ENCODE results near the gene MYL4.
"Not testable (repeated sequence)": the region's sequence is repeated elsewhere in the genome, so short reads cannot be mapped to it uniquely, and the experiment has no call there.

MYL4 gene

GRCh38 chr17:47190770-47191169 is 18.4 kb upstream of the MYL4 start:
- DNase-seq (ENCODE audit: extremely low spot score, insufficient read length, low read depth) (no peak), FAIRE-seq (no peak)

DNA sequence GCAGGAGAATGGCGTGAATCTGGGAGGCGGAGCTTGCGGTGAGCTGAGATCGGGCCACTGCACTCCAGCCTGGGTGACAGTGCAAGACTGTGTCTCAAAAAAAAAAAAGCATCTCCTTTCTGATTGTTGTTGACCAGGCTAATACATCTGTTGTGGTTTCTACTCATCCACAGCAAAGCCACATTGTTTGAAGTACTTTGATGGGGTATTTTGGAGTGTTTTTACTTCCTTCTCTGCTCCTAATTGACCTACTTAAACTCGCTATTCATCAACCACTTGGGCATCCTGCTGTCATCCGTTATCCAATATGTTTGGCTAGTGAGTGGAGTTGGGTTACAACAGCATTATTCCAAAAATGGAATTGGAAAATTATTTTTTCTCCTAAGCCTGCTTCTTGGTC is 16.6 kb upstream of the MYL4 start:
- FAIRE-seq: no peak
- DNase-seq (ENCODE audit: extremely low spot score, insufficient read length, low read depth): no peak

DNA sequence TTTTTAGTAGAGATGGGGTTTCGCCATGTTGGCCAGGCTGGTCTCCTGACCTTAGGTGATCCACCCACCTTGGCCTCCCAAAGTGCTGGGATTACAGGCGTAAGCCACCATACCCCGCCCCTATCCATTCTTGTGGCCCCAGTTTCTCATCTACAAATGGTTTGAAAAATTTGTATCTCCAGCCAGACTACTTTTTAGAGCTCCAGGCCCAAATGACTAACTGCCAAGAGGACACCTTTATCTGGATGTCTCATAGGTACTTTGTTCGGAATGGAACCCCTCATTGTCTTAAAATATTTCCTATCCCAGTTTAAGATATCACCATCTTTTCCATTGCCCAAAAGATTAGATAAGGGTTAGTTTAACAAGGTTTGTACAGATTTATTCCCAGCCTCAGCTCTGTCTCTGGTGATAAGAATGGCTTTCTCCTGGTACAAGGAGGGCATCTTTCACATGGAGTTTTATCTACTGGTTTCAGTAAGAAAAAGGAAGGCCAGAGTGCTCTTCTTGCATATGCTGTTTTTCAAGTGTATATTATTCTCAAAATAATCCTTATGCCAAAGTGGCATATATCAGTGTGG is 15.1 kb upstream of the MYL4 start:
- no peak for FAIRE-seq

DNA sequence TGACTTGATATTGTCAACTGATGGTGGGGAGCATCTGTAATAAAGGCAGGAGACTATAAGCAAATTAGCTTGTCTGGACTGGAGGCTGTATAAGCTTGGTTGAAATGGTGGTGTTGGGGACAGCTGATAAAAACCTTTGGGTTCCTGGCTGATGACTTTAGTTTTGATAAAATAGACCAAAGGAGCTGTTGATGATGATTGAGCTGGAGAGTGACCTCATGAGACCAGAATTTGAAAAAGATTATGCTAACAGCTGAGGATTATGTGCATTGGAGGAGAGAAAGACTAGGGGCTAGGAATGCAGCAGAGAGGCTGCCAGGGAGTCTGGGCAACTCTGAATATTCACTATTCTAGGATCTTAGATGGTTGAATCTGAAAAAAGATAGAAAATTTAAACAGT is 11.3 kb upstream of the MYL4 start:
- DNase-seq (ENCODE audit: extremely low spot score, insufficient read length, low read depth) (no peak), FAIRE-seq (no peak)

More for the DNA sequence above, 15.1 kb upstream of the MYL4 start:
- no peak for DNase-seq (ENCODE audit: extremely low spot score, insufficient read length, low read depth)

DNA sequence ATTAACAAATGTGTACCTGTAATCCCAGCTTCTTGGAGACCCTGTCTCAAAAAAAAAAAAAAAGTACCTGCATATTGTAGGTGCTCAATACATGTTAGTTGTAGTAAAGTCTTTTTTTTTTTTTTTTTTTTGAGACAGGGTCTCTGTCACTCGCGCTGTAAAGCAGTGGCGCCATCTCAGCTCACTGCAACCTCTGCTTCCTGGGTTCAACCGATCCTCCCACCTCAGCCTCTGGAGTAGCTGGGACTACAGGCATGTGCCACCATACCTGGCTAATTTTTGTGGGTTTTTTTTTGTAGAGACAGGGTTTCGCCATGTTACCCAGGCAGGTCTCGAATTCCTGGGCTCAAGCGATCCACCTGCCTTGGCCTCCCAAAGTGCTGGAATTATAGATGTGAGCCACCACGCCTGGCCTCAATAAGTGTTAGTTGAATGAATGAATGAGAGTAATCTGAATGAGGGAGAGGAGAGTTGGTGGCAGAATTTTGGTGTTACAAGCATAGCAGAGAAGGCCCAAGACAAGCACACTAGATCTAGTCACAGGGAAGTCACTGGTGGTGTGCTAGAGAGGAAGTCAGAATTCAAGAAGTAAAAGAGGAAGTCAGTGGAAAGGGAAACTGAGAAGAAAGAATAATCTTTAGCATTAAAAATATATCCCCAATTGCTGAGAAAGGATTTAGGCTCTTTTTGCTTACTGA is 9.4 kb upstream of the MYL4 start:
- DNase-seq (ENCODE audit: extremely low spot score, insufficient read length, low read depth) (no peak), FAIRE-seq (peak; percentile 89)

DNA sequence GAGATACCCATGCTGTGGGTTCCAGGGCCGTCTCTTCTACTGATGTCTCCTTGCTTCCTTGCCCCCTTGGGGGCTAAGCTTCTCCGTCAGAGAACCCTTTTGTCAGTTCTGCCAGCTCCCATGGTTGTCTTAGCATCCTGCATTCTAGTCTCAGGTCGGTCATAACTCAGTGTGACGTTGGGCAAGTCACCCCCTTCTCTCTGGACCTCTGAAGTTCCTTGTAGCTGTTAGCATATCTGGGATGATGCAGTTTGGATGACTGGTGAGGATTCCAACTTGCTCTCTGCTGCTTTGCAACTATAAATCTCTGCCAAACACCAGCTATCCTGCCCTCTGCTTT is 8.9 kb upstream of the MYL4 start:
- DNase-seq (ENCODE audit: extremely low spot score, insufficient read length, low read depth) (no peak), FAIRE-seq (no peak)

DNA sequence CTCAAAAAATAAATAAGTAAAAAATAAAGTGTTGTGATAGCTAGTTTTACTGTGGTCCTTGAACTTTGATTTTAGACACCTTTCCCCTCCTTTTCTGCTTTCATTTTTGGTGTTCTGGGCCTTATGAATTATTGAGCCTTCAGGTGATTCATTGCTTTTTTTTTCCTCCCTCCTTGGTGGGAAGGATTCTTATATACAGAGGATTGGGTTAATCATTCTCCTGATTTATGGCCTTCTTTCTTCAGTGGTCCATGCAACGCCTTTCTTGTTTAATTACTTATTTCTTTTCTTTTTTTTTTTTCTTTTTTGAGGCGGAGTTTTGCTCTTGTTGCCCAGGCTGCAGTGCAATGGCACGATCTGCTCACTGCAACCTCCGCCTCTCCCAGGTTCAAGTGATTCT is 8.0 kb upstream of the MYL4 start:
- DNase-seq (ENCODE audit: extremely low spot score, insufficient read length, low read depth) (no peak), FAIRE-seq (no peak)

DNA sequence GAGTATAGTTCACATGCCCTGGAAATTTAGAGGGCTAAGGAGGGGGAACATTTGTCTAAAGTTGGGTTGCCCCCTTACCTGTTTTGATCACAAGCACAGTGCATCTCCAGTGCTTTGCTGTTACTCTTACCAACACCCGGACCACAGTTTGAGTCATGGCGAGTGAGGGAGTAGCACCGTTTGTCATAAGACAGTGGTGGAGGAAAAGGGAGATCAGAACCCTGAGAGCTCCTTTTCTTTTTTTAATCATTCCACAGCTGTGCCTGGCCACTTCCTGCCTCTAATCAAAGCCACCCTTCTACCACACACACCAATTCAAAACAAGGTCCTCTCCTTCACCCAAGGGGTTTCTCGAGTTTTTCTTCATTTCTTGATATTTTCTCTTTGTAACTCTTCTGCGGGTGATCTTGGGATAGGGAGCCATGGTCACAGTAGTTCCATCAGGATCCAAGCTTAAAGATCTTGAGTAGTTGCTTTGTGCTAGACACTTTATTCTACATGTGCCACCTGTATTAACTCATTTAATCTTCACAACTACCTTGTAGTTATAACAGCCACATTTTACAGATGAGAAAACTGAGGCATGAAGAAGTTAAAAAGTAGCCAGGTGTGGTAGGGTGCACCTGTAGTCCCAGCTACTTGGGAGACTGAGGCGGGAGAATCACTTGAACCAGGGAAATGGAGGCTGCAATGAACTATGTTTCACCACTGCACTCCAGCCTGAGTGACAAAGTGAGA is 5.0 kb upstream of the MYL4 start:
- DNase-seq (ENCODE audit: extremely low spot score, insufficient read length, low read depth) (no peak), FAIRE-seq (no peak)

GRCh38 chr17:47204722-47205418 is 4.3 kb upstream of the MYL4 start:
- DNase-seq (ENCODE audit: extremely low spot score, insufficient read length, low read depth) (no peak), FAIRE-seq (no peak)

- peak; percentile 91 for FAIRE-seq
Observed at GRCh38 chr17:47205419-47205963, 3.7 kb upstream of the MYL4 start.

GRCh38 chr17:47207143-47208067 is 1.7 kb upstream of the MYL4 start:
- FAIRE-seq: peak; percentile 50

More at GRCh38 chr17:47205419-47205963, 3.7 kb upstream of the MYL4 start:
- DNase-seq (ENCODE audit: extremely low spot score, insufficient read length, low read depth): no peak

GRCh38 chr17:47209499-47209898 is 351 bp downstream of the MYL4 start:
- DNase-seq (ENCODE audit: extremely low spot score, insufficient read length, low read depth) (no peak), FAIRE-seq (no peak)

More at GRCh38 chr17:47207143-47208067, 1.7 kb upstream of the MYL4 start:
- no peak for DNase-seq (ENCODE audit: extremely low spot score, insufficient read length, low read depth)

DNA sequence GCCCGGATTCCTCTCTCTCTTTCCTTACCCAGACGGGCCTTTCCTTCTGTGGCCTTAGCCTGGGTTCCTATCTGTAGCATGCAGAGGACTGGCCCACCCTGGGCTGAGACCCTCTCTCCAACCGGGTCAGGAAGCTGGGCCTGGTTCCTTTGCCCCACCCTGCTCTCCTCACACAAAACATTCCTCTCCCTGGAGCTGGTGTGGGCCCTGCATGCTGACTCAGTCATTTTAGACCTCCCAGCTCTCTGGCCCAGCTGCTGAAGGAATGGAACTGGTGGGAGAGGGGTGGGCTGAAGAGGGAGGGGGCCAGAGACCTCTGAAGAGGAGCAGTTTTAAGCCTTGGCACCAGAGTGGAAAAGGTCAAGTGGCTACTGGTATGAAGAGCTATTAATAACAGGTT is 957 bp downstream of the MYL4 start:
- no peak for DNase-seq (ENCODE audit: extremely low spot score, insufficient read length, low read depth)
- no peak for FAIRE-seq

DNA sequence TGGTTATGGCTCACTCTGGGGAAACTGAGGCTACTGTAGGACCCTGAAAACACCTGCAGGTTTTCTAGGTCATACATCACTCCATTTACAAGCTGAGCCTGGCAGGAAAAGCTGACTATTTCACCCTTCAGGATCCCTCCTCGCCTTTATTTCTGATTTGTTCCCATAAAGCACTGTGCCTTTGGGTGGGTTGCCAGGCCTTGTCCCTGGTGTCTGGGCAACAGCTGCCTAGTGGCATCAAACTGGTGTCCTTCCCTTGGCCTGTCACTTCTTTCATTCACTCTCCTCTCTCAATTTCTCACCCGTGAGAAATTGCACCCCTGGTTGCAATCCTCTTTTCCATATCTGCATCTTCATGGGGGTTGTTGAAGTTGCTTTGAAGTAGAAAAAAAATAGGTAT is 1.6 kb downstream of the MYL4 start:
- no peak for DNase-seq (ENCODE audit: extremely low spot score, insufficient read length, low read depth)
- no peak for FAIRE-seq

GRCh38 chr17:47212458-47212857 is 3.3 kb downstream of the MYL4 start:
- DNase-seq (ENCODE audit: extremely low spot score, insufficient read length, low read depth): no peak
- no peak for FAIRE-seq

DNA sequence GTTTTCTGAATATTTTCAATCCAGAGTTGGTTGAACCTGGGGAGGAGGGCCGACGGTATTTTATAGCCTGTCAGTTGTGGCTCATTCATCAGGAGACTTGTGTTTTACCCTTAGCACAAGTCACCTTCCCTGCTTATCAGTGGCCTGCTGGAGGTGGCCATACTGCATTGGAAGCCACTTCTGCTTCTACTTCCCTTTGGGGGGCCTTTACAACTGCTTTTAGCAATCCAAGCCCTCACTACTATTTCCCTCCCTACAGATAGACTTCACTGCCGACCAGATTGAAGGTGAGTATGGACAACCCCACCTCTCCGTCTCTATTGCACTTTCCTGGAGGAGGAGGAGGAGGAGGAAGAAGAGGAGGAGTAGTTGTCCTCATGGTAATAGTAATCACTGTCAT is 4.4 kb downstream of the MYL4 start:
- FAIRE-seq (no peak), DNase-seq (ENCODE audit: extremely low spot score, insufficient read length, low read depth) (no peak)

- FAIRE-seq: no peak
- no peak for DNase-seq (ENCODE audit: extremely low spot score, insufficient read length, low read depth)
Observed at GRCh38 chr17:47214931-47215330, 5.8 kb downstream of the MYL4 start.

DNA sequence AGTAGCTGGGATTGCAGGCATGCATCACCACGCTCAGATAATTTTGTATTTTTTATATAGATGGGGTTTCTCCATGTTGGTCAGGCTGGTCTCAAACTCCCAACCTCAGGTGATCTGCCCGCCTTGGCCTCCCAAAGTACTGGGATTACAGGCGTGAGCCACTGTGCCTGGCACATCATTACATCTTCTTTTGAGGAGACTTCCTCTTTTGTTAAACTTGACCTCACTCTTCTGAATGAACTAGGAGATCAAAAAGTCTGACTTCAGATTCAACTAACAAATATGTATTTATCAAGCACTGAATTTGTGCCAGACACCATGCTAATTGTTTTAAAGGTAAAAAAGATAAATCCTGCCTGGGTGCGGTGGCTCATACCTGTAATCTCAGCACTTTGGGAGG is 7.7 kb downstream of the MYL4 start:
- FAIRE-seq; DNase-seq (ENCODE audit: extremely low spot score, insufficient read length, low read depth): not testable (repeated sequence)

- DNase-seq (ENCODE audit: extremely low spot score, insufficient read length, low read depth); FAIRE-seq: not testable (repeated sequence)
Observed at GRCh38 chr17:47217279-47217678, 8.1 kb downstream of the MYL4 start.

Measured in GM18507 (cell line).